ACC112 (cell line): ENCODE data around the gene BICRA.

Experiments
- H2AFZ ChIP-seq: fragments of 200-600 bp; sonication (generic); one replicate; pipeline ENCODE4 v1.6.0; 2017; ENCODE audit warnings: antibody characterized with exemption, low read length; ENCODE audit not compliant: unreplicated experiment
- H3K27ac ChIP-seq: fragments of 200-600 bp; sonication (generic); 2 replicates; pipeline ENCODE4 v1.5.1; 2014; ENCODE audit warnings: low read depth, mild to moderate bottlenecking, antibody characterized with exemption, low read length, moderate library complexity
- H3K27me3 ChIP-seq: fragments of 200-600 bp; sonication (generic); 2 replicates; pipeline ENCODE4 v1.6.1; 2014; ENCODE audit warnings: mild to moderate bottlenecking, antibody characterized with exemption, low read length, moderate library complexity, mixed read lengths; ENCODE audit not compliant: insufficient read depth
- H3K36me3 ChIP-seq: fragments of 200-600 bp; sonication (generic); 2 replicates; pipeline ENCODE4 v1.6.1; 2016; ENCODE audit warnings: mild to moderate bottlenecking, antibody characterized with exemption, low read length, moderate library complexity, mixed read lengths; ENCODE audit not compliant: insufficient read depth
- H3K4me1 ChIP-seq: fragments of 200-600 bp; sonication (generic); one replicate; pipeline ENCODE4 v1.6.1; 2016; ENCODE audit warnings: low read length, mixed read lengths; ENCODE audit not compliant: insufficient read depth, unreplicated experiment, control insufficient read depth
- H3K4me3 ChIP-seq: fragments of 200-600 bp; sonication (generic); 2 replicates; pipeline ENCODE4 v1.5.1; 2014; ENCODE audit warnings: mild to moderate bottlenecking, low read depth, low read length
- H3K79me2 ChIP-seq: fragments of 200-600 bp; sonication (generic); one replicate; pipeline ENCODE4 v1.6.0; 2016; ENCODE audit warnings: low read length; ENCODE audit not compliant: control insufficient read depth, unreplicated experiment, insufficient read depth

BICRA gene

DNA sequence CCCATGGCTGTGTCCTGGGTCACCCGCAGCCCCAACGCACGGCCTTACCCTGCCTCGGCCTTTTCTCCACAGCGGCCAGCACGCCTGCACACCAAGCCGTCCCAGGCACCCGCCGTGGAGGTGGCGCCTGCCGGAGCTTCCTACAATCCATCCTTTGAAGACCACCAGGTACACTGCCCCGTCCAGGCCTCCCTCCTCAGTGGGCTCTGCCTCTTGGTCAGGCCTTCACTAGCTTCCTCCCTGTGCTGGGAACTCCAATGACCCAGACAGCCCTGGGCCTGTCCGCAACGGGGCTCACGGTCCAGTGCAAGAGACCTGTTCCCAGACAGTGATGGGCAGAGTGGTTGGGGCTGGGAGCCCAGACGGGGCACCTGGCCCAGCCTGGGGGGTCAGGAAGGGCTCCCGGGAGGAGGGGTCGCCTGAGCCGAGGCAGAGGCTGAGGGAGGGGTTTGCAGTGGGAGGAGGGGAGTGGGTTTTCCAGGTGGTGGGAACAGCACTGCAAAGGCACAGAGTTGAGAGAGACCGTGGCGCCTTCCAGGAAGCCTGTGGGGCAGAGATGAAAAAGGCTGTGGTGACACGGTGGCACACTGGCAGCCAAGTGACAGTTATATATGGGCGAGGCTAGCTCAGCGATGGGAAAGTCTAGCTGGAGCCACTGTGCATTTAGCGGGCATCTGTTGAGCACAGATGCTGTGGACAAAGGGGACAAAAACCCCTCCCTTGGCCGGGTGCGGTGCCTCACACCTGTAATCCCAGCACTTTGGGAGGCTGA, 143.7 kb downstream of the BICRA start:
- Histone ChIP-seq H3K27ac (no peak overlapping the region), H3K36me3 (peaks cover 4% of the 10 kb centered on the region; the same call in 1 of the 2 replicates), H3K4me1 (no peaks in the 10 kb centered on the region)

More for the DNA sequence above, 143.7 kb downstream of the BICRA start:
- Histone ChIP-seq H3K79me2 (peaks cover 2% of the 10 kb centered on the region), H3K4me3 (no peak overlapping the region), H2AFZ (no peak overlapping the region), H3K27me3 (no peaks in the 10 kb centered on the region)
